GM23338 (cell line): ENCODE measurements around the gene SLC9A9. TPM values are rescaled to one million over a fixed set of nuclear protein-coding genes. Genes with fewer than 3 reads are reported as not detected.

Experiments
- CREB1 ChIP-seq: fragments of 250-450 bp; sonication (Bioruptor Pico); IDR thresholded peaks from 2 replicates; pipeline ENCODE4 v1.5.0; 2020; ENCODE audit warnings: low read depth, mild to moderate bottlenecking, moderate library complexity
- EZH2 ChIP-seq: fragments of 200-600 bp; sonication (generic); IDR thresholded peaks from one replicate; pipeline ENCODE4 v1.8.0; 2017; ENCODE audit warnings: antibody characterized with exemption, mild to moderate bottlenecking, low read depth; ENCODE audit not compliant: unreplicated experiment
- JUNB ChIP-seq: IDR thresholded peaks from one replicate; pipeline ENCODE4 v1.6.1; 2016; ENCODE audit warnings: antibody characterized with exemption; ENCODE audit not compliant: unreplicated experiment
- NANOG ChIP-seq: IDR thresholded peaks from 2 replicates; pipeline ENCODE4 v1.6.1; 2016; ENCODE audit warnings: antibody characterized with exemption, borderline replicate concordance
- polyA plus RNA-seq: library from polyadenylated mRNA; unstranded; fragments of >200 nt; fragmentation: Nextera tagmentation; extraction: Ambion mirVana; gene quantifications from 2 replicates; pipeline ENCODE4 v1.2.1, GENCODE V29; 2016
- total RNA-seq: library from RNA; depleted of rRNA; stranded (reverse); fragments of >200 nt; shearing (Covaris generic); gene quantifications from 2 replicates; pipeline ENCODE4 v1.2.3, GENCODE V29; 2014
- TF ChIP-seq, protein P1 (sequence below): fragments of 250-450 bp; sonication (Bioruptor Pico); IDR thresholded peaks from 2 replicates; pipeline ENCODE4 v1.5.0; 2020; ENCODE audit warnings: mild to moderate bottlenecking, moderate library complexity
- TF ChIP-seq, protein P2 (sequence below), 2 experiments: fragments of 200-600 bp in 1 of 2; sonication (generic) in 1 of 2; conservative IDR thresholded peaks; 2 replicates each; pipeline versions ENCODE4 v1.5.1 to v1.6.1; 2016 to 2017; ENCODE audit warnings: antibody characterized with exemption in 2 of 2, low read depth in 2 of 2, mild to moderate bottlenecking in 2 of 2, moderate library complexity in 1 of 2
- TF ChIP-seq, protein P3 (sequence below): IDR thresholded peaks from one replicate; pipeline ENCODE4 v1.6.1; 2018; ENCODE audit warnings: antibody characterized with exemption; ENCODE audit not compliant: unreplicated experiment

The SLC9A9 gene
- total and polyA plus RNA-seq, 2 experiments from 2014 or later: 1.3 to 1.6 TPM

DNA sequence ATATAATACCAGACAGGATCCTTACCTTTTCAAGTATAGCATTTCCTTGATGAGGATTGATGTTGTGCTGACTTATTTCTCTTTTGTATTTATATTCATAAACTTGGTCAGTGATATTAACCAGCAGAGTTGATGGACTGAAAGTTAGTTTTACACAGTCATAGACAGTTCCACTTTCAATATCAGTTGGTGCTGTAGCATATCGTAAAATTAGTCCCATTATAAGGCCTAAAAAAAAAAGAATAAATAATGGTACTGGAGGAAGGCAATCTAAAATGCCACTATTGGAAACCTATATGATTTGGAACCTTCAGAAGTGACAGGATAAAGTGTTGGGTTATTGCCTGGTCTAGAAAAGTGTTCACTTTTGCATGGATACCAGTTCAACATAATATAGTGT is 16.3 kb downstream of the SLC9A9 start (continued):
- TF ChIP-seq, protein P1, sequence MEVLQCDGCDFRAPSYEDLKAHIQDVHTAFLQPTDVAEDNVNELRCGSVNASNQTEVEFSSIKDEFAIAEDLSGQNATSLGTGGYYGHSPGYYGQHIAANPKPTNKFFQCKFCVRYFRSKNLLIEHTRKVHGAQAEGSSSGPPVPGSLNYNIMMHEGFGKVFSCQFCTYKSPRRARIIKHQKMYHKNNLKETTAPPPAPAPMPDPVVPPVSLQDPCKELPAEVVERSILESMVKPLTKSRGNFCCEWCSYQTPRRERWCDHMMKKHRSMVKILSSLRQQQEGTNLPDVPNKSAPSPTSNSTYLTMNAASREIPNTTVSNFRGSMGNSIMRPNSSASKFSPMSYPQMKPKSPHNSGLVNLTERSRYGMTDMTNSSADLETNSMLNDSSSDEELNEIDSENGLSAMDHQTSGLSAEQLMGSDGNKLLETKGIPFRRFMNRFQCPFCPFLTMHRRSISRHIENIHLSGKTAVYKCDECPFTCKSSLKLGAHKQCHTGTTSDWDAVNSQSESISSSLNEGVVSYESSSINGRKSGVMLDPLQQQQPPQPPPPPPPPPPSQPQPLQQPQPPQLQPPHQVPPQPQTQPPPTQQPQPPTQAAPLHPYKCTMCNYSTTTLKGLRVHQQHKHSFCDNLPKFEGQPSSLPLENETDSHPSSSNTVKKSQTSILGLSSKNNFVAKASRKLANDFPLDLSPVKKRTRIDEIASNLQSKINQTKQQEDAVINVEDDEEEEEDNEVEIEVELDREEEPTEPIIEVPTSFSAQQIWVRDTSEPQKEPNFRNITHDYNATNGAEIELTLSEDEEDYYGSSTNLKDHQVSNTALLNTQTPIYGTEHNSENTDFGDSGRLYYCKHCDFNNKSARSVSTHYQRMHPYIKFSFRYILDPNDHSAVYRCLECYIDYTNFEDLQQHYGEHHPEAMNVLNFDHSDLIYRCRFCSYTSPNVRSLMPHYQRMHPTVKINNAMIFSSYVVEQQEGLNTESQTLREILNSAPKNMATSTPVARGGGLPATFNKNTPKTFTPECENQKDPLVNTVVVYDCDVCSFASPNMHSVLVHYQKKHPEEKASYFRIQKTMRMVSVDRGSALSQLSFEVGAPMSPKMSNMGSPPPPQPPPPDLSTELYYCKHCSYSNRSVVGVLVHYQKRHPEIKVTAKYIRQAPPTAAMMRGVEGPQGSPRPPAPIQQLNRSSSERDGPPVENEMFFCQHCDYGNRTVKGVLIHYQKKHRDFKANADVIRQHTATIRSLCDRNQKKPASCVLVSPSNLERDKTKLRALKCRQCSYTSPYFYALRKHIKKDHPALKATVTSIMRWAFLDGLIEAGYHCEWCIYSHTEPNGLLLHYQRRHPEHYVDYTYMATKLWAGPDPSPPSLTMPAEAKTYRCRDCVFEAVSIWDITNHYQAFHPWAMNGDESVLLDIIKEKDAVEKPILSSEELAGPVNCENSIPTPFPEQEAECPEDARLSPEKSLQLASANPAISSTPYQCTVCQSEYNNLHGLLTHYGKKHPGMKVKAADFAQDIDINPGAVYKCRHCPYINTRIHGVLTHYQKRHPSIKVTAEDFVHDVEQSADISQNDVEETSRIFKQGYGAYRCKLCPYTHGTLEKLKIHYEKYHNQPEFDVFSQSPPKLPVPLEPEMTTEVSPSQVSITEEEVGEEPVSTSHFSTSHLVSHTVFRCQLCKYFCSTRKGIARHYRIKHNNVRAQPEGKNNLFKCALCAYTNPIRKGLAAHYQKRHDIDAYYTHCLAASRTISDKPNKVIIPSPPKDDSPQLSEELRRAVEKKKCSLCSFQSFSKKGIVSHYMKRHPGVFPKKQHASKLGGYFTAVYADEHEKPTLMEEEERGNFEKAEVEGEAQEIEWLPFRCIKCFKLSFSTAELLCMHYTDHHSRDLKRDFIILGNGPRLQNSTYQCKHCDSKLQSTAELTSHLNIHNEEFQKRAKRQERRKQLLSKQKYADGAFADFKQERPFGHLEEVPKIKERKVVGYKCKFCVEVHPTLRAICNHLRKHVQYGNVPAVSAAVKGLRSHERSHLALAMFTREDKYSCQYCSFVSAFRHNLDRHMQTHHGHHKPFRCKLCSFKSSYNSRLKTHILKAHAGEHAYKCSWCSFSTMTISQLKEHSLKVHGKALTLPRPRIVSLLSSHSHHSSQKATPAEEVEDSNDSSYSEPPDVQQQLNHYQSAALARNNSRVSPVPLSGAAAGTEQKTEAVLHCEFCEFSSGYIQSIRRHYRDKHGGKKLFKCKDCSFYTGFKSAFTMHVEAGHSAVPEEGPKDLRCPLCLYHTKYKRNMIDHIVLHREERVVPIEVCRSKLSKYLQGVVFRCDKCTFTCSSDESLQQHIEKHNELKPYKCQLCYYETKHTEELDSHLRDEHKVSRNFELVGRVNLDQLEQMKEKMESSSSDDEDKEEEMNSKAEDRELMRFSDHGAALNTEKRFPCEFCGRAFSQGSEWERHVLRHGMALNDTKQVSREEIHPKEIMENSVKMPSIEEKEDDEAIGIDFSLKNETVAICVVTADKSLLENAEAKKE (CRISPR knock-in tag): no peak
- TF ChIP-seq, protein P2, sequence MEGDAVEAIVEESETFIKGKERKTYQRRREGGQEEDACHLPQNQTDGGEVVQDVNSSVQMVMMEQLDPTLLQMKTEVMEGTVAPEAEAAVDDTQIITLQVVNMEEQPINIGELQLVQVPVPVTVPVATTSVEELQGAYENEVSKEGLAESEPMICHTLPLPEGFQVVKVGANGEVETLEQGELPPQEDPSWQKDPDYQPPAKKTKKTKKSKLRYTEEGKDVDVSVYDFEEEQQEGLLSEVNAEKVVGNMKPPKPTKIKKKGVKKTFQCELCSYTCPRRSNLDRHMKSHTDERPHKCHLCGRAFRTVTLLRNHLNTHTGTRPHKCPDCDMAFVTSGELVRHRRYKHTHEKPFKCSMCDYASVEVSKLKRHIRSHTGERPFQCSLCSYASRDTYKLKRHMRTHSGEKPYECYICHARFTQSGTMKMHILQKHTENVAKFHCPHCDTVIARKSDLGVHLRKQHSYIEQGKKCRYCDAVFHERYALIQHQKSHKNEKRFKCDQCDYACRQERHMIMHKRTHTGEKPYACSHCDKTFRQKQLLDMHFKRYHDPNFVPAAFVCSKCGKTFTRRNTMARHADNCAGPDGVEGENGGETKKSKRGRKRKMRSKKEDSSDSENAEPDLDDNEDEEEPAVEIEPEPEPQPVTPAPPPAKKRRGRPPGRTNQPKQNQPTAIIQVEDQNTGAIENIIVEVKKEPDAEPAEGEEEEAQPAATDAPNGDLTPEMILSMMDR (conservative IDR thresholded peaks at IDR 0.05; ENCODE audit: low read depth in 2 of 2): no peak
- no peak for TF ChIP-seq CREB1 (CRISPR knock-in tag)
- no peak for TF ChIP-seq NANOG
- TF ChIP-seq, protein P3, sequence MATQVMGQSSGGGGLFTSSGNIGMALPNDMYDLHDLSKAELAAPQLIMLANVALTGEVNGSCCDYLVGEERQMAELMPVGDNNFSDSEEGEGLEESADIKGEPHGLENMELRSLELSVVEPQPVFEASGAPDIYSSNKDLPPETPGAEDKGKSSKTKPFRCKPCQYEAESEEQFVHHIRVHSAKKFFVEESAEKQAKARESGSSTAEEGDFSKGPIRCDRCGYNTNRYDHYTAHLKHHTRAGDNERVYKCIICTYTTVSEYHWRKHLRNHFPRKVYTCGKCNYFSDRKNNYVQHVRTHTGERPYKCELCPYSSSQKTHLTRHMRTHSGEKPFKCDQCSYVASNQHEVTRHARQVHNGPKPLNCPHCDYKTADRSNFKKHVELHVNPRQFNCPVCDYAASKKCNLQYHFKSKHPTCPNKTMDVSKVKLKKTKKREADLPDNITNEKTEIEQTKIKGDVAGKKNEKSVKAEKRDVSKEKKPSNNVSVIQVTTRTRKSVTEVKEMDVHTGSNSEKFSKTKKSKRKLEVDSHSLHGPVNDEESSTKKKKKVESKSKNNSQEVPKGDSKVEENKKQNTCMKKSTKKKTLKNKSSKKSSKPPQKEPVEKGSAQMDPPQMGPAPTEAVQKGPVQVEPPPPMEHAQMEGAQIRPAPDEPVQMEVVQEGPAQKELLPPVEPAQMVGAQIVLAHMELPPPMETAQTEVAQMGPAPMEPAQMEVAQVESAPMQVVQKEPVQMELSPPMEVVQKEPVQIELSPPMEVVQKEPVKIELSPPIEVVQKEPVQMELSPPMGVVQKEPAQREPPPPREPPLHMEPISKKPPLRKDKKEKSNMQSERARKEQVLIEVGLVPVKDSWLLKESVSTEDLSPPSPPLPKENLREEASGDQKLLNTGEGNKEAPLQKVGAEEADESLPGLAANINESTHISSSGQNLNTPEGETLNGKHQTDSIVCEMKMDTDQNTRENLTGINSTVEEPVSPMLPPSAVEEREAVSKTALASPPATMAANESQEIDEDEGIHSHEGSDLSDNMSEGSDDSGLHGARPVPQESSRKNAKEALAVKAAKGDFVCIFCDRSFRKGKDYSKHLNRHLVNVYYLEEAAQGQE: no peak
- no peak for TF ChIP-seq EZH2
- TF ChIP-seq JUNB: no peak
